HEK293 (cell line): ENCODE measurements around the gene HIF1A.

Experiments
- CTCF ChIA-PET: fragments of 350-600 bp; formaldehyde crosslinking; extraction: SDS; loops from one replicate; lab custom pipeline; 2021; ENCODE audit warnings: antibody characterized with exemption; lab: Yijun Ruan, JAX
- POLR2A ChIA-PET: fragments of 300-600 bp; formaldehyde crosslinking; extraction: SDS; loops from one replicate; lab custom pipeline; 2020; ENCODE audit warnings: antibody characterized with exemption, inconsistent platforms; lab: Yijun Ruan, JAX
- H3K27ac ChIP-seq: fragments of 200-500 bp; sonication (Bioruptor generic); 2 replicates; pipeline ENCODE4 v1.5.1; 2014; ENCODE audit warnings: low read depth, low read length, control low read depth, inconsistent platforms; ENCODE audit errors: extremely low read depth
- H3K36me3 ChIP-seq, 2 experiments: fragments of 200-500 bp in 1 of 2; sonication (Bioruptor generic) in 1 of 2; 1 replicate in 1 of 2; 2 replicates in 1 of 2; pipeline ENCODE4 v1.5.1; 2014 to 2017; ENCODE audit warnings: inconsistent platforms in 2 of 2, low read length in 2 of 2; ENCODE audit not compliant: control insufficient read depth in 2 of 2, insufficient read depth in 1 of 2
- H3K4me1 ChIP-seq: fragments of 200-500 bp; sonication (Bioruptor generic); 2 replicates; pipeline ENCODE4 v1.5.1; 2014; ENCODE audit warnings: mild to moderate bottlenecking, low read length, inconsistent platforms; ENCODE audit not compliant: control insufficient read depth, insufficient read depth
- H3K4me3 ChIP-seq: 2 replicates; pipeline ENCODE4 v1.5.1; 2011; ENCODE audit warnings: low read depth, mild to moderate bottlenecking, control low read depth, low read length, moderate library complexity
- H3K9me3 ChIP-seq: fragments of 200-500 bp; sonication (Bioruptor generic); 2 replicates; pipeline ENCODE4 v1.5.1; 2014; ENCODE audit warnings: low read depth, low read length, inconsistent platforms; ENCODE audit not compliant: control insufficient read depth, insufficient read depth
- GLI2 ChIP-seq: fragments of 450-650 bp; formaldehyde crosslinking; IDR thresholded peaks from 2 replicates; pipeline ENCODE4; 2017; ENCODE audit warnings: missing biosample characterization, missing genetic modification characterization, low read depth, borderline replicate concordance
- GLI4 ChIP-seq: fragments of 450-650 bp; formaldehyde crosslinking; IDR thresholded peaks from 2 replicates; pipeline ENCODE4 v1.5.1; 2016; ENCODE audit warnings: missing biosample characterization, missing genetic modification characterization
- KLF1 ChIP-seq: fragments of 450-650 bp; formaldehyde crosslinking; IDR thresholded peaks from 2 replicates; pipeline ENCODE4 v1.5.1; 2016; ENCODE audit warnings: missing biosample characterization, missing genetic modification characterization
- KLF7 ChIP-seq: fragments of 450-650 bp; formaldehyde crosslinking; IDR thresholded peaks from 2 replicates; pipeline ENCODE4 v1.5.1; 2016; ENCODE audit warnings: missing biosample characterization, missing genetic modification characterization, borderline replicate concordance
- ZNF10 ChIP-seq: fragments of 450-650 bp; formaldehyde crosslinking; IDR thresholded peaks from 2 replicates; pipeline ENCODE4 v1.5.1; 2017; ENCODE audit warnings: missing biosample characterization, missing genetic modification characterization
- ZNF184 ChIP-seq: fragments of 450-650 bp; IDR thresholded peaks from 2 replicates; pipeline ENCODE4 v1.5.1; 2018; ENCODE audit warnings: missing biosample characterization, mild to moderate bottlenecking, missing genetic modification characterization
- ZNF23 ChIP-seq: fragments of 450-650 bp; formaldehyde crosslinking; IDR thresholded peaks from 2 replicates; pipeline ENCODE4 v1.5.1; 2016; ENCODE audit warnings: missing biosample characterization, missing genetic modification characterization, borderline replicate concordance
- ZNF37A ChIP-seq: fragments of 450-650 bp; IDR thresholded peaks from 2 replicates; pipeline ENCODE4 v1.5.1; 2018; ENCODE audit warnings: missing biosample characterization, missing genetic modification characterization
- ZNF394 ChIP-seq: fragments of 450-650 bp; formaldehyde crosslinking; IDR thresholded peaks from 2 replicates; pipeline ENCODE4 v1.5.1; 2016; ENCODE audit warnings: missing biosample characterization, missing genetic modification characterization, mild to moderate bottlenecking, moderate library complexity, borderline replicate concordance
- ZNF596 ChIP-seq: fragments of 450-650 bp; IDR thresholded peaks from 2 replicates; pipeline ENCODE4 v1.5.0; 2018; ENCODE audit warnings: missing biosample characterization, mild to moderate bottlenecking, missing genetic modification characterization, moderate library complexity
- ZNF610 ChIP-seq: fragments of 450-650 bp; formaldehyde crosslinking; IDR thresholded peaks from 2 replicates; pipeline ENCODE4 v1.5.1; 2016; ENCODE audit warnings: missing biosample characterization, missing genetic modification characterization, borderline replicate concordance
- ZNF654 ChIP-seq: fragments of 450-650 bp; formaldehyde crosslinking; IDR thresholded peaks from 2 replicates; pipeline ENCODE4 v1.5.1; 2016; ENCODE audit warnings: low read depth, missing biosample characterization, missing genetic modification characterization
- TF ChIP-seq, protein P1 (sequence below): fragments of 450-650 bp; formaldehyde crosslinking; IDR thresholded peaks from 2 replicates; pipeline ENCODE4 v1.5.1; 2017; ENCODE audit warnings: missing biosample characterization, missing genetic modification characterization
- TF ChIP-seq, protein P2 (sequence below): fragments of 450-650 bp; formaldehyde crosslinking; IDR thresholded peaks from 2 replicates; pipeline ENCODE4 v1.5.1; 2016; ENCODE audit warnings: missing biosample characterization, missing genetic modification characterization
- TF ChIP-seq, protein P3 (sequence below): fragments of 450-650 bp; formaldehyde crosslinking; conservative IDR thresholded peaks from 2 replicates; pipeline ENCODE4 v1.5.1; 2016; ENCODE audit warnings: low read depth, missing biosample characterization, missing genetic modification characterization

HIF1A gene

DNA sequence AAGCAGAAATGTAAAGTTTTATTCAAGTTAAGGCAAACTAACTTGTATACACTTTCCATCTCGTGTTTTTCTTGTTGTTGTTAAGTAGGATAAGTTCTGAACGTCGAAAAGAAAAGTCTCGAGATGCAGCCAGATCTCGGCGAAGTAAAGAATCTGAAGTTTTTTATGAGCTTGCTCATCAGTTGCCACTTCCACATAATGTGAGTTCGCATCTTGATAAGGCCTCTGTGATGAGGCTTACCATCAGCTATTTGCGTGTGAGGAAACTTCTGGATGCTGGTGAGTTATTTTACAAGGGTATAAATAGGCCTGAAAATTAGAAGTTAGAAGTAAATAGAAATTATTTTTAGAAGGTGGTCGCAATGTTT, 25.0 kb downstream of the HIF1A start:
- Histone ChIP-seq H3K27ac (no peak overlapping the region), H3K4me3 (no peak overlapping the region), H3K9me3 (no peaks in the 10 kb centered on the region), H3K4me1 (peaks cover 32% of the 10 kb centered on the region), H3K36me3 (peaks cover 36 to 41% of the 10 kb centered on the region in 2 experiments)
- ChIA-PET POLR2A (no interaction called here), CTCF (interaction anchor here (0.6 to 2.5 kb wide), 6 partner anchors 9 to 244 kb away, joined by 3 to 11 read pairs (median 3); no protein-coding TSS in a partner anchor)
- TF ChIP-seq ZNF10 (tag by site-specific recombination) (peak; percentile 66; the same call in 1 of the 2 replicates), GLI2 (tag by site-specific recombination) (no peak), ZNF184 (no peak)
- TF ChIP-seq, protein P1, sequence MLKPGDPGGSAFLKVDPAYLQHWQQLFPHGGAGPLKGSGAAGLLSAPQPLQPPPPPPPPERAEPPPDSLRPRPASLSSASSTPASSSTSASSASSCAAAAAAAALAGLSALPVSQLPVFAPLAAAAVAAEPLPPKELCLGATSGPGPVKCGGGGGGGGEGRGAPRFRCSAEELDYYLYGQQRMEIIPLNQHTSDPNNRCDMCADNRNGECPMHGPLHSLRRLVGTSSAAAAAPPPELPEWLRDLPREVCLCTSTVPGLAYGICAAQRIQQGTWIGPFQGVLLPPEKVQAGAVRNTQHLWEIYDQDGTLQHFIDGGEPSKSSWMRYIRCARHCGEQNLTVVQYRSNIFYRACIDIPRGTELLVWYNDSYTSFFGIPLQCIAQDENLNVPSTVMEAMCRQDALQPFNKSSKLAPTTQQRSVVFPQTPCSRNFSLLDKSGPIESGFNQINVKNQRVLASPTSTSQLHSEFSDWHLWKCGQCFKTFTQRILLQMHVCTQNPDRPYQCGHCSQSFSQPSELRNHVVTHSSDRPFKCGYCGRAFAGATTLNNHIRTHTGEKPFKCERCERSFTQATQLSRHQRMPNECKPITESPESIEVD (tag by site-specific recombination), result peak; percentile 7; the same call in 1 of the 2 replicates

DNA sequence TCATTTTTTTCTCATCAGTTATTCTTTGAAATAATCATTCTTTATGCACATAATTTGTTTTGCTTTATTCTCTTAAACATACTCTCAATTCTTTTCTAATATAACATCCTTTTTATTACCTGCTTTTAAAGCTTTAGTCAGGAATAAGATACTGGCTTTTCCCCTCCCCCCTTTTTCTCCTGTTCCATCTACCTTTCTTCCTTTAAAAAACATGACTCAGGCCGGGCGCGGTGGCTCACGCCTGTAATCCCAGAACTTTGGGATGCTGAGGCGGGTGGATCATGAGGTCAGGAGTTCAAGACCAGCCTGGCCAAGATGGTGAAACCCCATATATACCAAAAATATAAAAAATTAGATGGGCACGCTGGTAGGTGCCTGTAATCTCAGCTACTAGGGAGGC, 25.4 kb downstream of the HIF1A start:
- no peak overlapping the region for H3K27ac ChIP-seq

DNA sequence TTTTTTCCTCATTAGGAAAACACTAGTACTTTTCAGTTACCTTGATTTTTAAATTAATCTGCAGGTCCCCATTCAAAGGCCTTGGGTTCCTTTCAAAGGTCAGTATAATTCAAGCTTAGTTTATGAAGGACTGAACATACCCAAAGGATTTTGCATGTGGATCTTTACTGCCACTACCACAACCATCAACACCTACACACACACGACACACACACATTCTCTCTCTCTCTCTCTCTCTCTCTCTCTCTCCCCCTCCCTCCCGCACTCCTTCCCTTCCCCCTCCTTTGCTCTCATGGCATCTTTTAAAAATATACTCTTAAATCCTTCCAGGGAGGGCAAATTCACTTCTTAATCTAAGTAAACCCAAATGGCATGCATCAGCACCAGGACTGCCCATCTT, 28.8 kb downstream of the HIF1A start:
- ChIA-PET CTCF (no interaction called here), POLR2A (no interaction called here)
- Histone ChIP-seq H3K9me3 (no peaks in the 10 kb centered on the region), H3K27ac (no peak overlapping the region), H3K4me3 (no peak overlapping the region), H3K4me1 (peaks cover 13% of the 10 kb centered on the region), H3K36me3 (peaks cover 66 to 67% of the 10 kb centered on the region in 2 experiments)
- TF ChIP-seq ZNF596 (tag by site-specific recombination), result peak; percentile 84
- TF ChIP-seq, protein P2, sequence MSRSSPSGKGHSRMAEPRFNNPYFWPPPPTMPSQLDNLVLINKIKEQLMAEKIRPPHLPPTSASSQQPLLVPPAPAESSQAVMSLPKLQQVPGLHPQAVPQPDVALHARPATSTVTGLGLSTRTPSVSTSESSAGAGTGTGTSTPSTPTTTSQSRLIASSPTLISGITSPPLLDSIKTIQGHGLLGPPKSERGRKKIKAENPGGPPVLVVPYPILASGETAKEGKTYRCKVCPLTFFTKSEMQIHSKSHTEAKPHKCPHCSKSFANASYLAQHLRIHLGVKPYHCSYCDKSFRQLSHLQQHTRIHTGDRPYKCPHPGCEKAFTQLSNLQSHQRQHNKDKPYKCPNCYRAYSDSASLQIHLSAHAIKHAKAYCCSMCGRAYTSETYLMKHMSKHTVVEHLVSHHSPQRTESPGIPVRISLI (tag by site-specific recombination), result no peak

More for the DNA sequence above, 25.4 kb downstream of the HIF1A start:
- ChIA-PET POLR2A (no interaction called here), CTCF (interaction anchor here (0.8 to 2.5 kb wide), 5 partner anchors 9 to 245 kb away, joined by 3 to 11 read pairs (median 3); no protein-coding TSS in a partner anchor)
- peaks cover 36 to 46% of the 10 kb centered on the region in 2 experiments for H3K36me3 ChIP-seq
- no peaks in the 10 kb centered on the region for H3K9me3 ChIP-seq
- no peak for TF ChIP-seq ZNF610 (tag by site-specific recombination)
- peak; percentile 37; the same call in 1 of the 2 replicates for TF ChIP-seq KLF1
- H3K4me1 ChIP-seq, result peaks cover 32% of the 10 kb centered on the region
- no peak overlapping the region for H3K4me3 ChIP-seq

DNA sequence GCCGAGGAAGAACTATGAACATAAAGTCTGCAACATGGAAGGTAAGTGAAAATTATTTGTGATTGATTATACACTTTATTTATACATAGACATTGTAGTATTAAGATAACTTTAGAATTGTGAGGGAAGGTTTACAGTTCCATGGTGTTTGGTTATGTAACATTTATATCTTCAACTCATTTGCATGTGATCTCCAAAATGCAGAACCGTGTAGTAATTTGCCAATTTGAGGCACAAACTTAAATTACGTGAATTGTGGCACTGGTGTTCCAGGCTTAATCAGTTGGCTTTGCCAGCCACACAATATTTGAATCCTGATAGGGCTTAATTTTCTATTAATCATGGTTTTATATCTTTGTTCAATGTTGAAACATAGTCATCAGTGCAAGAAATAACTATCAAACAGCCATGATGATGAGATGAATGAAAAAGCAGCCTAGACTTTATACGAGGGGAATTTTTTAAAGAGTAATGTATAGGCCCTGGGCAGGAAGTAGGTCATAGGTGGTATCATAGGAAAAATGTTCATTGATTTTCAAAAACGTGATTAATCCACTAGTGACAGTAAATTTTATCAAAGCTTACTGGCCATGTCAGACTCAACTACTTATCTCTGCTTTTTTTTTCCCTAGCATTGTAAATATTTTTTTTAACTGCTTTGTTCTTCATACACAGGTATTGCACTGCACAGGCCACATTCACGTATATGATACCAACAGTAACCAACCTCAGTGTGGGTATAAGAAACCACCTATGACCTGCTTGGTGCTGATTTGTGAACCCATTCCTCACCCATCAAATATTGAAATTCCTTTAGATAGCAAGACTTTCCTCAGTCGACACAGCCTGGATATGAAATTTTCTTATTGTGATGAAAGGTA, 31.7 kb downstream of the HIF1A start:
- Histone ChIP-seq H3K4me3 (no peak overlapping the region), H3K4me1 (no peaks in the 10 kb centered on the region), H3K36me3 (peaks cover 76 to 86% of the 10 kb centered on the region in 2 experiments), H3K9me3 (no peaks in the 10 kb centered on the region), H3K27ac (no peak overlapping the region)
- CTCF ChIA-PET, result no interaction called here
- POLR2A ChIA-PET, result no interaction called here
- TF ChIP-seq ZNF394 (tag by site-specific recombination), result no peak
- TF ChIP-seq GLI4, result no peak
- no peak for TF ChIP-seq ZNF37A (tag by site-specific recombination)
- TF ChIP-seq ZNF654, result no peak
- TF ChIP-seq, protein P3, sequence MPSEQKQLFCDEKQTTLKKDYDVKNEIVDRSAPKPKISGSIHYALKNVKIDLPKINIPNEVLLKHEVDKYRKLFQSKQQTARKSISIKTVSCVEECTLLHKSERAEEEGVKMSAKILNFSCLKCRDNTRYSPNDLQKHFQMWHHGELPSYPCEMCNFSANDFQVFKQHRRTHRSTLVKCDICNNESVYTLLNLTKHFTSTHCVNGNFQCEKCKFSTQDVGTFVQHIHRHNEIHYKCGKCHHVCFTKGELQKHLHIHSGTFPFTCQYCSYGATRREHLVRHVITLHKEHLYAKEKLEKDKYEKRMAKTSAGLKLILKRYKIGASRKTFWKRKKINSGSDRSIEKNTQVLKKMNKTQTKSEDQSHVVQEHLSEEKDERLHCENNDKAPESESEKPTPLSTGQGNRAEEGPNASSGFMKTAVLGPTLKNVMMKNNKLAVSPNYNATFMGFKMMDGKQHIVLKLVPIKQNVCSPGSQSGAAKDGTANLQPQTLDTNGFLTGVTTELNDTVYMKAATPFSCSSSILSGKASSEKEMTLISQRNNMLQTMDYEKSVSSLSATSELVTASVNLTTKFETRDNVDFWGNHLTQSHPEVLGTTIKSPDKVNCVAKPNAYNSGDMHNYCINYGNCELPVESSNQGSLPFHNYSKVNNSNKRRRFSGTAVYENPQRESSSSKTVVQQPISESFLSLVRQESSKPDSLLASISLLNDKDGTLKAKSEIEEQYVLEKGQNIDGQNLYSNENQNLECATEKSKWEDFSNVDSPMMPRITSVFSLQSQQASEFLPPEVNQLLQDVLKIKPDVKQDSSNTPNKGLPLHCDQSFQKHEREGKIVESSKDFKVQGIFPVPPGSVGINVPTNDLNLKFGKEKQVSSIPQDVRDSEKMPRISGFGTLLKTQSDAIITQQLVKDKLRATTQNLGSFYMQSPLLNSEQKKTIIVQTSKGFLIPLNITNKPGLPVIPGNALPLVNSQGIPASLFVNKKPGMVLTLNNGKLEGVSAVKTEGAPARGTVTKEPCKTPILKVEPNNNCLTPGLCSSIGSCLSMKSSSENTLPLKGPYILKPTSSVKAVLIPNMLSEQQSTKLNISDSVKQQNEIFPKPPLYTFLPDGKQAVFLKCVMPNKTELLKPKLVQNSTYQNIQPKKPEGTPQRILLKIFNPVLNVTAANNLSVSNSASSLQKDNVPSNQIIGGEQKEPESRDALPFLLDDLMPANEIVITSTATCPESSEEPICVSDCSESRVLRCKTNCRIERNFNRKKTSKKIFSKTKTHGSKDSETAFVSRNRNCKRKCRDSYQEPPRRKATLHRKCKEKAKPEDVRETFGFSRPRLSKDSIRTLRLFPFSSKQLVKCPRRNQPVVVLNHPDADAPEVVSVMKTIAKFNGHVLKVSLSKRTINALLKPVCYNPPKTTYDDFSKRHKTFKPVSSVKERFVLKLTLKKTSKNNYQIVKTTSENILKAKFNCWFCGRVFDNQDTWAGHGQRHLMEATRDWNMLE (tag by site-specific recombination), result no peak
- no peak for TF ChIP-seq GLI2 (tag by site-specific recombination)
- TF ChIP-seq ZNF596 (tag by site-specific recombination), result no peak
- TF ChIP-seq, protein P1 (tag by site-specific recombination), result no peak
- TF ChIP-seq KLF7 (tag by site-specific recombination), result no peak
- TF ChIP-seq ZNF23 (tag by site-specific recombination), result no peak
